ENCODE data around the gene AGAP5. TPM values are rescaled to one million over a fixed set of nuclear protein-coding genes. Genes with fewer than 3 reads are reported as not detected.
"Not testable (repeated sequence)": the region's sequence is repeated elsewhere in the genome, so short reads cannot be mapped to it uniquely, and the experiment has no call there.

AGAP5 gene
- total RNA-seq, 2 experiments from 2014 or later, result 5.4 to 6.7 TPM

DNA sequence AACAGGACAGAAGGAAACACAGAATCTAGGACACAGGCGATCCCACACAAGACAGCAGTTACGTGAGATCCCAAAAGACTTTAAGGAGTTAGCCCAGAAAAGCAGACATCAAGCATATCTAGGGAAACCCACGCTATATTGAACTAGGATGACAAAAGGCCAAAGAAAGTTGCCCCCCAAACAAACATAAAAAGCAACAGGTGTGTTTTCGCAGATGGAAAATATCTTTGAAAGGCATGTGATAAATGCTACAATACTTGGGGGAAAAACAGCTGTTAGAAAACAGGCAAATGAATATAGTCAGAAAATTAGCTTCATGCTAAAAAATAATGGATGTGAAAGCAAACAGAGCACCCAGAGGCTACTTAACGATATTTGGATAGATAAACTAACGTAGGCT, 7.2 kb downstream of the AGAP5 start:
- H3K36me3 Mint-ChIP-seq, H3K27ac Mint-ChIP-seq, H3K4me1 Mint-ChIP-seq, DNase-seq, H3K27me3 Mint-ChIP-seq, H3K9me3 Mint-ChIP-seq, H3K4me3 Mint-ChIP-seq: not testable (repeated sequence)

DNA sequence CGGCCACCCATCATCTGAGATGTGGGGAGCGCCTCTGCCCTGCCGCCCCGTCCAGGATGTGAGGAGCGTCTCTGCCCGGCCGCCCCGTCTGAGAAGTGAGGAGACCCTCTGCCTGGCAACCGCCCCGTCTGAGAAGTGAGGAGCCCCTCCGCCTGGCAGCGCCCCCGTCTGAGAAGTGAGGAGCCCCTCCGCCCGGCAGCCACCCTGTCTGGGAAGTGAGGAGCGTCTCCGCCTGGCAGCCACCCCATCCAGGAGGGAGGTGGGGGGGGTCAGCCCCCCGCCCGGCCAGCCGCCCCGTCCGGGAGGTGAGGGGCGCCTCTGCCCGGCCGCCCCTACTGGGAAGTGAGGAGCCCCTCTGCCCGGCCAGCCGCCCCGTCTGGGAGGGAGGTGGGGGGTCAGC, 8.3 kb downstream of the AGAP5 start:
- not testable (repeated sequence) for H3K4me1 Mint-ChIP-seq, DNase-seq, H3K36me3 Mint-ChIP-seq, H3K4me3 Mint-ChIP-seq, H3K9me3 Mint-ChIP-seq, H3K27ac Mint-ChIP-seq, H3K27me3 Mint-ChIP-seq

DNA sequence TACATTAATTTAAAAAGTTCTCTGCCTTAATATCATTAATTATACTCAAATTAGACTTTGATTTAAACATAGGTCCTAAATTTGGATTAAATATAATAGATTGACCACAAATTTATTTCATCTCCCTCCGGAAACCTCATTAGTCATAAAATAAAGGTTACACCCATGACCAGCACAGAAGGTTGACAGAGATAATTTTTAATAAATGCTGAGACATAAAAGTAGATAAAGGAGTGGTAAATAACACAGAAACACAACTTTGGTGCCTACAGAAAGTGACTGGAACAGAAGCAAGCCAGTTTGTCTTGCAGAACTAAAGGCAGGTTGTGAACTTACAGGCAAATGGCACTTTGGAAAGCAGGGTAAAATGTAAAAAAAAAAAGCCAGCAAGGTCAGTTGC, 10.3 kb downstream of the AGAP5 start:
- not testable (repeated sequence) for H3K9me3 Mint-ChIP-seq, H3K27ac Mint-ChIP-seq, H3K4me1 Mint-ChIP-seq, H3K27me3 Mint-ChIP-seq, H3K36me3 Mint-ChIP-seq, H3K4me3 Mint-ChIP-seq, DNase-seq

DNA sequence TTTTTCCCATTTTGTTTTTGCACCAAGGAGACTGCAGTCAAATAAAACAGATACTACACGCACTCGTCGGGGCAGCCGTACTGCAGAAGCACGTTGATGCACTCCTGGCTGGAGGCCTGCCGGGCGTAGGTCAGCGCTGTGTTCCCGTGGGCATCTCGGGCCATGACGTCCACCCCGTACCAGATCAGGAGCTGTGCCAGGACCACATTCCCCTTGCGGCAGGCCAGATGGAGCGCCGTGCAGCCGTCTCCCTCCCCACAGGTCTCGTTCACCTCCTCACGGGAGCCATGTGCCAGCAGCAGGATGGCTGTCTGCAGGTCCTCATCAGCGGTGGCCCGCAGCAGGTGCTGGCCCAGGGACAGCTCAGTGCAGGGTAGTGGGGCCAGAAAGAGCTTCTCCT, 23.4 kb downstream of the AGAP5 start:
- not testable (repeated sequence) for DNase-seq, H3K36me3 Mint-ChIP-seq, H3K9me3 Mint-ChIP-seq, H3K4me3 Mint-ChIP-seq, H3K27me3 Mint-ChIP-seq, H3K4me1 Mint-ChIP-seq, H3K27ac Mint-ChIP-seq

DNA sequence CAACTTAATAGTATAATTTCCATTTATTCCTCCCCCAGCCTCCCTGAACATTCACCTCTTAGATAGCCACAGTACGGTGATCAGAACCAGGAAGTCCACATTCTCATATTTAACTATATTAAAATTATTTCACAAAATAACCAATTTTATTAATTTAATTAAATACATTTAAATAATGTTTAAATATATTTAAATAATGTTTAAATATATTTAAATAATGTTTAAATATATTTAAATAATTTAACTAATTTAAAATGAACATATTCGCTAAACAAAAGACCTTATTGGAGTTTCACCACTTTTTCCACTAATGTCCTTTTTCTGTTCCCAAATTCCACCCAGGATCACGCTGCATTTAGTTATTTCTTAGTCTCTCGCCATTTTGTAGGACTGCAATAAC, 29.5 kb downstream of the AGAP5 start:
- not testable (repeated sequence) for H3K4me3 Mint-ChIP-seq, H3K9me3 Mint-ChIP-seq, DNase-seq, H3K27ac Mint-ChIP-seq, H3K27me3 Mint-ChIP-seq, H3K4me1 Mint-ChIP-seq, H3K36me3 Mint-ChIP-seq

DNA sequence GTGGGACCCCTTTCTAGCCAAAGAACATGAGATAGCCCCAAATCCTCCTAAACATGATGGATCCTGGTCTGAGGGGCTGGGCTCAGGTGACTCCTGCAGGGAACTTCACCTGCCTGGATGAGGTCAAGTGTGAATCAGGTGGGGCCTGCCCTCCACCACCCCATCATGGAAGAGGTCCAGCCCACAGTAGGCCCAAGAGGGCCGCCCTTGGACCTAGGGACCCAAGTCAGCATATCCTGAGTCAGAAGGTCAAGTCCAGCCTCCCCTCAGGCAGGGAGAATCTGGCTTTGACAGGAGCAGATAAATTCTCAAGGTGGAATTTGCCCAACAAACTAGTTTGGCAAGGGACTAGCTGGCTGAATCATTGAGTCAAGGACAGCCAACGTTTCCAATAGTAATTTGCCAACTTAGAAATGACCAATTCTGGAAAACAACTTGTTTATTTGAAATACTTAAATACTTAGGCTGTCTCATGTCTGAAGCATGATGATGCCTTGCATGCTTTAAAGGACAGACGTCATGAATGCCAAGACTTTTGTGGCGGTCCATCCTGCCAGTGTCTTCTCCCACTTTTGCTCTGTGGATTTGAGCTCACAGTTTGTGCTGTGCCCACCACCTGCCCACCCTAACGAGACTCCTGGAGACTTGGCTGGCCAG, 31.6 kb downstream of the AGAP5 start:
- H3K9me3 Mint-ChIP-seq, H3K27me3 Mint-ChIP-seq, H3K27ac Mint-ChIP-seq, DNase-seq, H3K36me3 Mint-ChIP-seq, H3K4me1 Mint-ChIP-seq, H3K4me3 Mint-ChIP-seq: not testable (repeated sequence)

DNA sequence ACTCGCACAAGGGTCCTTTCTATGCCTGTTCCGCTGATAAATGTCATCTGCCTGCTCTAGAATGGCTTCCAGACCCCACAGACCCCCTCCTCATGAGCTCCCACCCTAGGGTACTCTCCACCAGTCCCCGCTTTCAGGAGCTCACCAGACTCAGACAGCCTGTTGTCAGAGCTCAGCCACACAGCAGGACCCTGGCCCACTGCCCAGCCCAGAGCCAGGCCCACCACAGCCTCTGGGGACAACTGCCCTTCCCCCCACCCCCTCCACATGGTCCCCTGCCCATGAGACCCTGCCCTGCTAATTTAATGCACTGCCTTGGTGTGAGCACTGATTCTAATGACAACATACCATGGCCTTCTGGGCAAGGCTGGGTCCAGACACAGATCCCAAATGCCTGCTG, 32.3 kb downstream of the AGAP5 start:
- not testable (repeated sequence) for H3K9me3 Mint-ChIP-seq, H3K27me3 Mint-ChIP-seq, H3K36me3 Mint-ChIP-seq, DNase-seq, H3K27ac Mint-ChIP-seq, H3K4me1 Mint-ChIP-seq, H3K4me3 Mint-ChIP-seq

DNA sequence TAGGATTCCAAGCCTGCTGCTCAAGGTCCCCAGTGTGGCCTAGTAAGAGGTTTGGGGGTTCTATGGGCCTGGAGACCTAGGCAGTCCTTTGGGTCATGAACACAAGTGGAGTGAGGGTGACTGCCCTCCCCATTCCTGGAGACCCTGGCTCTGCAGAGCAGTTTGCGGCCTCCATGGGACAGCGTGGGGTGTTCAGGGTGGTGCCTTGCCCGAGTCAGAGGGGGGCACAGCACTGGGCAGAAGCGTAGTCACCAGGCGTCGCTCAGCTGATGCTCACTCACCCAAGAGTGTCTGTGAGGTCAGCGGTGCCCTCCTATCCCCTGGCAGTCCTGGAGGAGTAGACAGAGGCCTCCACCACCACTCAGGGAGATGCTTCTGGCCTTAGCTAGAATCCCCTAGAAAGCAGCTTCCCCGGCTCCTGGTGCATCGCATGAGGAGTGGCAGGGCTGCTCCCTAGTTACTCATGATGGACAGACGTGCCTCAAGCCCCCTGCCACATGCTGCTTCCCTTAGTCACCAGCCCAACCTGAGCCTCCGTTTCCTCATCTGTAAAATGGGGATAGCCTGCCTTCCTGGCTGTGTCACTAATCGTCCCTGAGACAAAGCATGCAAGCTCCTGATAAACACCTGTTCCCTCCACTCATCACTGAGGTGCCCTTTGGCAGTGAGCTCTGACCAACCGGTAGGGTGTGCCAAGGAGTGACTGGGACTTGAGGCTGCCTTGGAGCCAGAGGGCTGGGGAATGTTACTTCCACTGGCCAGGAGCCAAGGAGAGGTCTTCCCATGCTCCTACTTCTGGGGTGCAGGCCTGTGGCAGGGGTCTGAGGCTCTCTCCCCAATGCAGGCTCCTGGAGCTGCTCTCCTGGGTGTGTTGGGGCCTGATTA, 33.5 kb downstream of the AGAP5 start:
- H3K4me3 Mint-ChIP-seq, DNase-seq, H3K36me3 Mint-ChIP-seq, H3K9me3 Mint-ChIP-seq, H3K27ac Mint-ChIP-seq, H3K27me3 Mint-ChIP-seq, H3K4me1 Mint-ChIP-seq: not testable (repeated sequence)

DNA sequence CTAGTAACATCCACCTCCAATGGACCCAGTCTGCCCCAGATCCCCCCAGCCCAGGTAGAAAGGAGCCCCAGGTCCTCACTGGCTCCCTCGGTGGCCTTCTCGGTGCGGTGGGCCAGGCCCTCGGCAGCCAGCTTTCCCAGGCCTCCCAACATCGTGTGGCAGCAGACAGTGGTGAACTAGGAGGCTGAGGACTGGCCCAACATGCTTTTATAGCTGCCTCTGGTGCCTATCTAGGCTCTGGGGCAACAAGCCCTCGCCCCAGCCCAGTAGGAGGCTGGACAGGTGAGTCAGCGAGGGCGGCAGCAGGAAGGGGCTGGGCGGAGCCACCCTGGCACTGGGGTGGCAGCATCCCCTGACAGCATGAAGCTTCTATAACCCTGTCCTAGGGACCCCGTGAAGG, 34.3 kb downstream of the AGAP5 start:
- H3K36me3 Mint-ChIP-seq, DNase-seq, H3K9me3 Mint-ChIP-seq, H3K27ac Mint-ChIP-seq, H3K4me1 Mint-ChIP-seq, H3K27me3 Mint-ChIP-seq, H3K4me3 Mint-ChIP-seq: not testable (repeated sequence)

DNA sequence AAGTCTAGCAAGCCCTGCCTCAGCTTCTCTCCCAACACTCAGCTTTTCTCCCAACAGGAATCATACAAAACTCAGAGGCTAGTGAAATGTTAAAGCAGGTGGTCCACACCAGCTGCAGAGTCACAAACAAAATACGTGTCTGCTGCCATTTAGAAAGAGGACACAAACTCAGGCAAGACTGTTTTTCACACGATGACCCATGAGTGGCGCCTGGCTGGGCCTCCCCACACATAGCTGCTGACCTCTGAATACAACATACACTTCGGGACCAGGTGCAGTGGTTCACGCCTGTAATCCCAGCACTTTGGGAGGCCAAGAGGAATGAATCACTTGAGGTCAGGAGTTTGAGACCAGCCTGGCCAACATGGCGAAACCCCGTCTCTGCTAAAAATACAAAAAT, 35.2 kb downstream of the AGAP5 start:
- H3K27ac Mint-ChIP-seq, H3K27me3 Mint-ChIP-seq, DNase-seq, H3K9me3 Mint-ChIP-seq, H3K36me3 Mint-ChIP-seq, H3K4me3 Mint-ChIP-seq, H3K4me1 Mint-ChIP-seq: not testable (repeated sequence)

DNA sequence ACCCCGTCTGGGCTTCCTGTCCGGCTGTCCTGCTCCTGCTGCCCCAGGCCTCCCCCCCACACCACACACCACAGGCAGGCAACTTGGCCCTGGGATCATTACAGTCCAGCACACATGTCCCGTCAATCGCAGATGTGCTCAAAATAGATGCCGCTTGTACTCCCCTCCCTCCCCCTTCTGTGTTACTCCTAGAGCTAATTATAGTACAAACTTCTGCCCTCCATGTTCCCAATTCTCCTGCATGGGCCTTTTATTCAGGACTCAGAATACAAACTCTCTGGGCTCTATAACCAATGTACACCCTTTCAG, 42.0 kb downstream of the AGAP5 start, which contains the start of gene SYNPO2L:
SYNPO2L (minus strand) TSS at position 40 of the 309 bp plus-strand sequence. CDS start 107 bp downstream, outside the sequence.
- DNase-seq, result no peak
- Mint-ChIP-seq H3K9me3 (no peaks in the 10 kb centered on the region), H3K36me3 (no peaks in the 10 kb centered on the region), H3K4me1 (peaks cover 10% of the 10 kb centered on the region), H3K27me3 (no peaks in the 10 kb centered on the region), H3K27ac (no peak within 1 kb of the TSS), H3K4me3 (no peak within 1 kb of the TSS)

DNA sequence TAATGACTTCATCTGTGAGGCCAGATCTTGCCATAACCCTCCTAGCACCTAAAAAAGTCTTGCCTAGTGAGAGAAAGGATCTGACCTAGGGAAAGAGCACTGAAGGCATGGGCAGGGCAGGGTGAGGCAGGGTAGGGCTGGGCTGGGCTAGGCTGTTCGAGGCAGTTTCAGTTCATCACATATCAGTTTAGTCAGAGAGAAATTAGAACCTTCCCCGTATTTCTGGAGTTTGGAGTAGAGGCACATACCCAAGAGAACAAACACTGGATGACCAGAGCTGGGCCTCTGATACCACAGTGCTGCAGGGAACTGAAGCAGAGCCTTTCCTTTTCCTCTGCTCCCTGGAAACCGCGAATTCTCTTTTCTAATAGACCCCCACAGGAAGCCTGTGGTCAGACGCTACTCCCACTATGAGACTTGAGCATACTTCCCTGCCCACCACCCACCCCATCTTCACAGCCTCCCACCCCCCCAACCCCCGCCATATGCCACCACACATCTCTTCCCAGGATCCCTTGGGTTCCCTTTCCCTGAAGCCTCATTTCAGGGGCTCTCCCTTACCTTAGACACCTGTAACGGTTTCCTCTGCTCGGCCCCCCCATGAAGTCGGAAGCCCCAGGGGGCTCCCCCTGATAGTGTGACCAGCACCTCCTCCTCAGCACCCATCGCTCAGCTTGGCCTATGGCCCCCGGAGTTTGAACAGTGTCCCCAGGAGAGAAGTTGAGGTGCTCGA, 42.5 kb downstream of the AGAP5 start:
- Mint-ChIP-seq H3K9me3 (no peaks in the 10 kb centered on the region), H3K36me3 (no peaks in the 10 kb centered on the region), H3K27me3 (no peaks in the 10 kb centered on the region), H3K27ac (no peak overlapping the region), H3K4me1 (peaks cover 13% of the 10 kb centered on the region), H3K4me3 (no peak overlapping the region)
- no peak for DNase-seq

DNA sequence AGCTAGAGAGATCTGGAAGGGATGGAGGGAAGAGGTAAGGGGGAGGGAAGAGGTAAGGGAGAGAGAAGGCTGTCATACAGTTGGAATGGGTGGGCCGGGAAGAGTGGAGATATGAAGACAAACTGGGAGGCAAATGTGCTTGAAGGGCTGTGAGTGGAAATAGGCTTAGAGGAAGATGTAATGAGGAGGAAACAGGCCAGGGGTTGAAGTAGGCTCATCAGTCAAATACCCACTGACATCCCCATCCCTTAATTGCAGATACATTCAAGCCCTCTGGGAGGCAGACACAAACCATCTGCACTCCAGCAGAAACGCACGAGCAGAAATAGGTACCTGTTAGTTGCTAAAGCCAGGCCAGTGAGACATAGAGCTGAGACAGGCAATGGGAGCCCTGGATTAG, 44.2 kb downstream of the AGAP5 start:
- Mint-ChIP-seq H3K9me3 (no peaks in the 10 kb centered on the region), H3K27ac (no peak overlapping the region)

DNA sequence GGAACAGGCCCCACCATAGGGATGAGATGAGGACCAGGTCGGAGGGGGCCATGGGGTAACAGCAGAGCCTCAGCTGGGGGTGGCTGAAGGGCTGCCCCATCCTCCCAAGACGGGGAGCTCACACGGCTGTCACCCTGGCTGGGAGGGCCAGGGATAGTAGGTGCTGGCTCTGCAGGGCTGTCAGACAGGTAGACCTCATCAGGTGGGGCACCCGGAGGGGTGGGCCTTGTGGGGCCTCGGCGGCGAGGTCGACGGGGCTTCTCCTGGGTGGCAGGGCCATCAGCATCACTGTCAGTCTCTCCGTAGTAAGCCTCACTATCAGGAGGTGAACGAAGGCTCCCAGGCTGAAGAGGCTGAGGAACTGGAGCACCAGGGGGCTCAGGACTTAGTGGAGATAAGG, 44.7 kb downstream of the AGAP5 start:
- Mint-ChIP-seq H3K27me3 (peaks cover 5% of the 10 kb centered on the region), H3K27ac (no peak overlapping the region), H3K36me3 (no peaks in the 10 kb centered on the region), H3K4me3 (no peak overlapping the region), H3K4me1 (peaks cover 13% of the 10 kb centered on the region), H3K9me3 (no peaks in the 10 kb centered on the region)
- no peak for DNase-seq

More for the DNA sequence above, 44.2 kb downstream of the AGAP5 start:
- no peak overlapping the region for H3K4me3 Mint-ChIP-seq
- peaks cover 5% of the 10 kb centered on the region for H3K27me3 Mint-ChIP-seq
- no peaks in the 10 kb centered on the region for H3K36me3 Mint-ChIP-seq
- DNase-seq, result no peak
- H3K4me1 Mint-ChIP-seq, result peaks cover 13% of the 10 kb centered on the region

DNA sequence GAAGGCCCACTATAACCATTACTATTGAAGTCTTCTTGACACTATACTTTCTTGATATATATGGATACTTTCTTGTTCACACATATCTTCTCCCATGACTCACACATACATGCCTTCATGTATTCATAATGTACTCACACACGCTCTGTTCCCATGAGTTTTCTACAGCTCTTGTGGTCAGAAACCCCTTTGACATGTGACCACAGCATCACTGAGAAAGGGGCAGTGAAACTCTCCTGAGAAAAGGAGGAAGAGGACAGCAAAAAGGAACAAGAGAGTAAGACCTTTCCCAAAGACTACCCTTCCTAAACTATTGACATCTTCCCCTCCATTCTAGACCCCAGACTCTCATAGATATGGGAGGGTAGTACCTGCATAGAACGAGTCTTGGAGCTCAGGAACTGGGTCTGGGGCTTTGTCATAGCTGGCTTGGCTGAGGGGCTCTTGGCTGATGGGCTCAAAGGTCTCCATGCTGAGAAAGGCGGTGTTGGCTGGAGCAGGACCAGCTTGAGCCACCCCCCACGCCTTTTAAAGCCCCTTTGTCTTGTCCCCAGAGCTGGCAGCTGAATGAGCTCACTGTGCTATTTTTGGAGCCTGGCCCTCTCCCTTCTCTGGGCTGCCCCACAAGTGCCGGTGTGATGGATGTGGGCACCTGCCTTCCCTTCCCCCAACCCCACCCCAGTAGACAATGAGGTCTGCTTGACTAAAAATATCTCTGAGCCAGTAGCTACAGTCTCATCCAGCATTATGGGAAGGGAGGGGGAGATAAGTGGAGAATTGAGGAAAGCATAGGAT, 47.2 kb downstream of the AGAP5 start:
- peaks cover 9% of the 10 kb centered on the region for H3K4me1 Mint-ChIP-seq
- no peak for DNase-seq

More for the DNA sequence above, 47.2 kb downstream of the AGAP5 start:
- Mint-ChIP-seq H3K27me3 (peaks cover 13% of the 10 kb centered on the region), H3K4me3 (no peak overlapping the region), H3K9me3 (no peaks in the 10 kb centered on the region), H3K27ac (no peak overlapping the region), H3K36me3 (no peaks in the 10 kb centered on the region)

All from activated naive CD8-positive, alpha-beta T cell treated with anti-CD3 and anti-CD28 coated beads for 36 hours (primary cell).